Ovary (tissue), 3 donors: Measurements from ENCODE around the gene PRDM16.

ENCODE experiments used
- POLR2A ChIP-seq: fragments of 450-650 bp; IDR thresholded peaks from one replicate; pipeline ENCODE4 v1.6.1; 2017; ENCODE audit warnings: antibody characterized with exemption, mild to moderate bottlenecking, moderate library complexity
- TF ChIP-seq, protein P1 (sequence below), 3 donors: fragments of 450-650 bp in 2 of 3; fragments of 200-600 bp in 1 of 3; IDR thresholded peaks; one replicate each; pipeline versions ENCODE4 v1.5.1 to v1.8.0; 2016 to 2022; ENCODE audit warnings: antibody characterized with exemption in 3 of 3, mild to moderate bottlenecking in 1 of 3
- donor health status: DM: no; HTN: no; CAD: no.

DNA sequence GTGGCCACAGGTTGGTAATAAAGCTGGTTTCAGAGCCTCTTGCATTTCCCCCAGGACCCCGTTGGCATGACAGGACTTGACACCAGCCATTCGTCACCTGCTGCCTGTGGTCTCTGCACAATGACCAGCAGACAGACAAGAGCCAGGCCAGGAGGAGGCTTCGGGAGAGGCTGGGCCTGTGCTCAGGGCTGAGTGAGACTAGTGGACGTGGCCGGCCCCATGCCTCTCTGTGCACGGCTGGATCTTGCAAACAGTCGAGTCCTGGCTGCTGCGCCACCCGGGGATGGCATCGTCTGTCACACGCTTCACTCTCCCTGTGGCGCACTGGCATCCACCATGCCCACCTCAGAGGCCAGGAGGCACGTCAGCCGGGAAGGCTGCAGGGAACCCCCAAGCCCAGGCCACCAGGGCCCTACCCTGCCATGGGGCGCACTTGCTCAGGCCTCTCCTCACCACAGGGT, 208.0 kb downstream of the PRDM16 start:
- TF ChIP-seq POLR2A = no peak
- TF ChIP-seq, protein P1, sequence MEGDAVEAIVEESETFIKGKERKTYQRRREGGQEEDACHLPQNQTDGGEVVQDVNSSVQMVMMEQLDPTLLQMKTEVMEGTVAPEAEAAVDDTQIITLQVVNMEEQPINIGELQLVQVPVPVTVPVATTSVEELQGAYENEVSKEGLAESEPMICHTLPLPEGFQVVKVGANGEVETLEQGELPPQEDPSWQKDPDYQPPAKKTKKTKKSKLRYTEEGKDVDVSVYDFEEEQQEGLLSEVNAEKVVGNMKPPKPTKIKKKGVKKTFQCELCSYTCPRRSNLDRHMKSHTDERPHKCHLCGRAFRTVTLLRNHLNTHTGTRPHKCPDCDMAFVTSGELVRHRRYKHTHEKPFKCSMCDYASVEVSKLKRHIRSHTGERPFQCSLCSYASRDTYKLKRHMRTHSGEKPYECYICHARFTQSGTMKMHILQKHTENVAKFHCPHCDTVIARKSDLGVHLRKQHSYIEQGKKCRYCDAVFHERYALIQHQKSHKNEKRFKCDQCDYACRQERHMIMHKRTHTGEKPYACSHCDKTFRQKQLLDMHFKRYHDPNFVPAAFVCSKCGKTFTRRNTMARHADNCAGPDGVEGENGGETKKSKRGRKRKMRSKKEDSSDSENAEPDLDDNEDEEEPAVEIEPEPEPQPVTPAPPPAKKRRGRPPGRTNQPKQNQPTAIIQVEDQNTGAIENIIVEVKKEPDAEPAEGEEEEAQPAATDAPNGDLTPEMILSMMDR (IDR thresholded peaks at IDR 0.05) = no peak
